Measurements from ENCODE around the gene BST1. TPM values are rescaled to one million over a fixed set of nuclear protein-coding genes. Genes with fewer than 3 reads are reported as not detected.

Gene BST1
- total and polyA plus RNA-seq, 2 experiments from 2014 or later, result 0.99 to 1.8 TPM

DNA sequence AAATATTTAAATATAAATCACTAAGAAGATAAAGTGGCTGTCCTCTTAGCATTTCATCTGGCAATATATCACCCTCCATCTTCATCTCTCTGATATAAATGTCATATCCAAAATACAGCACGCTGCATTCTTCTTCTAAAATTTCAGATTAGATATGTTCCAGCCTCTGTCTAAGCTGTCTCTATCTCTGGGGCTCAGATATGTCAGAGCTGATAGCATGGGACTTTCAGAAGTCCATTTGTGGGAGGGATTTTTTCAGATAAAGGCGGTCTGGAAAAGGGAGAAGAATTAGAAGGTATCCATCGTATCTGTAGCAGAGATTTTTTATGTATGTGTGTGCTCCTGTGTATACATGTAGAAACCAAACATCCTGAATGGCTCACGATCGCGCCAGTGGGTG lies 50.2 kb downstream of the BST1 start:
- no peaks in the 10 kb centered on the region for H4K20me1 ChIP-seq (replicated peaks; ENCODE audit: insufficient read depth)
- no peak overlapping the region for H2AFZ ChIP-seq
- H3K27ac ChIP-seq (ENCODE audit: low read depth), result no peak overlapping the region
- H3K27me3 ChIP-seq (ENCODE audit: insufficient read depth), result no peaks in the 10 kb centered on the region
- peaks cover 1% of the 10 kb centered on the region for H3K27me3 Mint-ChIP-seq (ENCODE audit: insufficient read depth, low read depth, poor library complexity)
- H3K79me2 ChIP-seq (replicated peaks; ENCODE audit: insufficient read depth), result no peaks in the 10 kb centered on the region
- no peaks in the 10 kb centered on the region for H3K36me3 ChIP-seq (ENCODE audit: insufficient read depth)
- no peaks in the 10 kb centered on the region for H3F3A ChIP-seq (replicated peaks; ENCODE audit: low read depth)
- no peak for DNase-seq (ENCODE audit: low spot score)
- no peak overlapping the region for H3K4me3 Mint-ChIP-seq
- H3K27ac Mint-ChIP-seq, result no peak overlapping the region
- H3K9me3 Mint-ChIP-seq, result no peaks in the 10 kb centered on the region
- TF ChIP-seq, protein P1, sequence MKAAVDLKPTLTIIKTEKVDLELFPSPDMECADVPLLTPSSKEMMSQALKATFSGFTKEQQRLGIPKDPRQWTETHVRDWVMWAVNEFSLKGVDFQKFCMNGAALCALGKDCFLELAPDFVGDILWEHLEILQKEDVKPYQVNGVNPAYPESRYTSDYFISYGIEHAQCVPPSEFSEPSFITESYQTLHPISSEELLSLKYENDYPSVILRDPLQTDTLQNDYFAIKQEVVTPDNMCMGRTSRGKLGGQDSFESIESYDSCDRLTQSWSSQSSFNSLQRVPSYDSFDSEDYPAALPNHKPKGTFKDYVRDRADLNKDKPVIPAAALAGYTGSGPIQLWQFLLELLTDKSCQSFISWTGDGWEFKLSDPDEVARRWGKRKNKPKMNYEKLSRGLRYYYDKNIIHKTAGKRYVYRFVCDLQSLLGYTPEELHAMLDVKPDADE (IDR thresholded peaks at IDR 0.05), result no peak
- no peak for TF ChIP-seq NANOG (IDR thresholded peaks at IDR 0.05; ENCODE audit: borderline replicate concordance)
- no peak for TF ChIP-seq EZH2phosphoT487 (IDR thresholded peaks at IDR 0.05; ENCODE audit: unreplicated experiment)
- no peak for TF ChIP-seq CREB1 (CRISPR knock-in tag; IDR thresholded peaks at IDR 0.05; ENCODE audit: low read depth)
- TF ChIP-seq, protein P2, sequence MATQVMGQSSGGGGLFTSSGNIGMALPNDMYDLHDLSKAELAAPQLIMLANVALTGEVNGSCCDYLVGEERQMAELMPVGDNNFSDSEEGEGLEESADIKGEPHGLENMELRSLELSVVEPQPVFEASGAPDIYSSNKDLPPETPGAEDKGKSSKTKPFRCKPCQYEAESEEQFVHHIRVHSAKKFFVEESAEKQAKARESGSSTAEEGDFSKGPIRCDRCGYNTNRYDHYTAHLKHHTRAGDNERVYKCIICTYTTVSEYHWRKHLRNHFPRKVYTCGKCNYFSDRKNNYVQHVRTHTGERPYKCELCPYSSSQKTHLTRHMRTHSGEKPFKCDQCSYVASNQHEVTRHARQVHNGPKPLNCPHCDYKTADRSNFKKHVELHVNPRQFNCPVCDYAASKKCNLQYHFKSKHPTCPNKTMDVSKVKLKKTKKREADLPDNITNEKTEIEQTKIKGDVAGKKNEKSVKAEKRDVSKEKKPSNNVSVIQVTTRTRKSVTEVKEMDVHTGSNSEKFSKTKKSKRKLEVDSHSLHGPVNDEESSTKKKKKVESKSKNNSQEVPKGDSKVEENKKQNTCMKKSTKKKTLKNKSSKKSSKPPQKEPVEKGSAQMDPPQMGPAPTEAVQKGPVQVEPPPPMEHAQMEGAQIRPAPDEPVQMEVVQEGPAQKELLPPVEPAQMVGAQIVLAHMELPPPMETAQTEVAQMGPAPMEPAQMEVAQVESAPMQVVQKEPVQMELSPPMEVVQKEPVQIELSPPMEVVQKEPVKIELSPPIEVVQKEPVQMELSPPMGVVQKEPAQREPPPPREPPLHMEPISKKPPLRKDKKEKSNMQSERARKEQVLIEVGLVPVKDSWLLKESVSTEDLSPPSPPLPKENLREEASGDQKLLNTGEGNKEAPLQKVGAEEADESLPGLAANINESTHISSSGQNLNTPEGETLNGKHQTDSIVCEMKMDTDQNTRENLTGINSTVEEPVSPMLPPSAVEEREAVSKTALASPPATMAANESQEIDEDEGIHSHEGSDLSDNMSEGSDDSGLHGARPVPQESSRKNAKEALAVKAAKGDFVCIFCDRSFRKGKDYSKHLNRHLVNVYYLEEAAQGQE (IDR thresholded peaks at IDR 0.05; ENCODE audit: unreplicated experiment), result no peak
- TF ChIP-seq EZH2 (IDR thresholded peaks at IDR 0.05; ENCODE audit: low read depth, unreplicated experiment), result no peak
- TF ChIP-seq POLR2AphosphoS5 (IDR thresholded peaks at IDR 0.05; ENCODE audit: low read depth), result no peak
- TF ChIP-seq, protein P3, sequence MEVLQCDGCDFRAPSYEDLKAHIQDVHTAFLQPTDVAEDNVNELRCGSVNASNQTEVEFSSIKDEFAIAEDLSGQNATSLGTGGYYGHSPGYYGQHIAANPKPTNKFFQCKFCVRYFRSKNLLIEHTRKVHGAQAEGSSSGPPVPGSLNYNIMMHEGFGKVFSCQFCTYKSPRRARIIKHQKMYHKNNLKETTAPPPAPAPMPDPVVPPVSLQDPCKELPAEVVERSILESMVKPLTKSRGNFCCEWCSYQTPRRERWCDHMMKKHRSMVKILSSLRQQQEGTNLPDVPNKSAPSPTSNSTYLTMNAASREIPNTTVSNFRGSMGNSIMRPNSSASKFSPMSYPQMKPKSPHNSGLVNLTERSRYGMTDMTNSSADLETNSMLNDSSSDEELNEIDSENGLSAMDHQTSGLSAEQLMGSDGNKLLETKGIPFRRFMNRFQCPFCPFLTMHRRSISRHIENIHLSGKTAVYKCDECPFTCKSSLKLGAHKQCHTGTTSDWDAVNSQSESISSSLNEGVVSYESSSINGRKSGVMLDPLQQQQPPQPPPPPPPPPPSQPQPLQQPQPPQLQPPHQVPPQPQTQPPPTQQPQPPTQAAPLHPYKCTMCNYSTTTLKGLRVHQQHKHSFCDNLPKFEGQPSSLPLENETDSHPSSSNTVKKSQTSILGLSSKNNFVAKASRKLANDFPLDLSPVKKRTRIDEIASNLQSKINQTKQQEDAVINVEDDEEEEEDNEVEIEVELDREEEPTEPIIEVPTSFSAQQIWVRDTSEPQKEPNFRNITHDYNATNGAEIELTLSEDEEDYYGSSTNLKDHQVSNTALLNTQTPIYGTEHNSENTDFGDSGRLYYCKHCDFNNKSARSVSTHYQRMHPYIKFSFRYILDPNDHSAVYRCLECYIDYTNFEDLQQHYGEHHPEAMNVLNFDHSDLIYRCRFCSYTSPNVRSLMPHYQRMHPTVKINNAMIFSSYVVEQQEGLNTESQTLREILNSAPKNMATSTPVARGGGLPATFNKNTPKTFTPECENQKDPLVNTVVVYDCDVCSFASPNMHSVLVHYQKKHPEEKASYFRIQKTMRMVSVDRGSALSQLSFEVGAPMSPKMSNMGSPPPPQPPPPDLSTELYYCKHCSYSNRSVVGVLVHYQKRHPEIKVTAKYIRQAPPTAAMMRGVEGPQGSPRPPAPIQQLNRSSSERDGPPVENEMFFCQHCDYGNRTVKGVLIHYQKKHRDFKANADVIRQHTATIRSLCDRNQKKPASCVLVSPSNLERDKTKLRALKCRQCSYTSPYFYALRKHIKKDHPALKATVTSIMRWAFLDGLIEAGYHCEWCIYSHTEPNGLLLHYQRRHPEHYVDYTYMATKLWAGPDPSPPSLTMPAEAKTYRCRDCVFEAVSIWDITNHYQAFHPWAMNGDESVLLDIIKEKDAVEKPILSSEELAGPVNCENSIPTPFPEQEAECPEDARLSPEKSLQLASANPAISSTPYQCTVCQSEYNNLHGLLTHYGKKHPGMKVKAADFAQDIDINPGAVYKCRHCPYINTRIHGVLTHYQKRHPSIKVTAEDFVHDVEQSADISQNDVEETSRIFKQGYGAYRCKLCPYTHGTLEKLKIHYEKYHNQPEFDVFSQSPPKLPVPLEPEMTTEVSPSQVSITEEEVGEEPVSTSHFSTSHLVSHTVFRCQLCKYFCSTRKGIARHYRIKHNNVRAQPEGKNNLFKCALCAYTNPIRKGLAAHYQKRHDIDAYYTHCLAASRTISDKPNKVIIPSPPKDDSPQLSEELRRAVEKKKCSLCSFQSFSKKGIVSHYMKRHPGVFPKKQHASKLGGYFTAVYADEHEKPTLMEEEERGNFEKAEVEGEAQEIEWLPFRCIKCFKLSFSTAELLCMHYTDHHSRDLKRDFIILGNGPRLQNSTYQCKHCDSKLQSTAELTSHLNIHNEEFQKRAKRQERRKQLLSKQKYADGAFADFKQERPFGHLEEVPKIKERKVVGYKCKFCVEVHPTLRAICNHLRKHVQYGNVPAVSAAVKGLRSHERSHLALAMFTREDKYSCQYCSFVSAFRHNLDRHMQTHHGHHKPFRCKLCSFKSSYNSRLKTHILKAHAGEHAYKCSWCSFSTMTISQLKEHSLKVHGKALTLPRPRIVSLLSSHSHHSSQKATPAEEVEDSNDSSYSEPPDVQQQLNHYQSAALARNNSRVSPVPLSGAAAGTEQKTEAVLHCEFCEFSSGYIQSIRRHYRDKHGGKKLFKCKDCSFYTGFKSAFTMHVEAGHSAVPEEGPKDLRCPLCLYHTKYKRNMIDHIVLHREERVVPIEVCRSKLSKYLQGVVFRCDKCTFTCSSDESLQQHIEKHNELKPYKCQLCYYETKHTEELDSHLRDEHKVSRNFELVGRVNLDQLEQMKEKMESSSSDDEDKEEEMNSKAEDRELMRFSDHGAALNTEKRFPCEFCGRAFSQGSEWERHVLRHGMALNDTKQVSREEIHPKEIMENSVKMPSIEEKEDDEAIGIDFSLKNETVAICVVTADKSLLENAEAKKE (CRISPR knock-in tag; IDR thresholded peaks at IDR 0.05), result no peak
- no peak for TF ChIP-seq STAT1 (IDR thresholded peaks at IDR 0.05; ENCODE audit: unreplicated experiment)
- TF ChIP-seq ZNF331 (CRISPR knock-in tag; IDR thresholded peaks at IDR 0.05; ENCODE audit: low read depth), result no peak
- TF ChIP-seq, protein P4, sequence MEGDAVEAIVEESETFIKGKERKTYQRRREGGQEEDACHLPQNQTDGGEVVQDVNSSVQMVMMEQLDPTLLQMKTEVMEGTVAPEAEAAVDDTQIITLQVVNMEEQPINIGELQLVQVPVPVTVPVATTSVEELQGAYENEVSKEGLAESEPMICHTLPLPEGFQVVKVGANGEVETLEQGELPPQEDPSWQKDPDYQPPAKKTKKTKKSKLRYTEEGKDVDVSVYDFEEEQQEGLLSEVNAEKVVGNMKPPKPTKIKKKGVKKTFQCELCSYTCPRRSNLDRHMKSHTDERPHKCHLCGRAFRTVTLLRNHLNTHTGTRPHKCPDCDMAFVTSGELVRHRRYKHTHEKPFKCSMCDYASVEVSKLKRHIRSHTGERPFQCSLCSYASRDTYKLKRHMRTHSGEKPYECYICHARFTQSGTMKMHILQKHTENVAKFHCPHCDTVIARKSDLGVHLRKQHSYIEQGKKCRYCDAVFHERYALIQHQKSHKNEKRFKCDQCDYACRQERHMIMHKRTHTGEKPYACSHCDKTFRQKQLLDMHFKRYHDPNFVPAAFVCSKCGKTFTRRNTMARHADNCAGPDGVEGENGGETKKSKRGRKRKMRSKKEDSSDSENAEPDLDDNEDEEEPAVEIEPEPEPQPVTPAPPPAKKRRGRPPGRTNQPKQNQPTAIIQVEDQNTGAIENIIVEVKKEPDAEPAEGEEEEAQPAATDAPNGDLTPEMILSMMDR (conservative IDR thresholded peaks at IDR 0.05; ENCODE audit: low read depth in 2 of 2), result no peak
- no peak for TF ChIP-seq JUNB (IDR thresholded peaks at IDR 0.05; ENCODE audit: unreplicated experiment)
- no peak for TF ChIP-seq ZNF114 (CRISPR knock-in tag; IDR thresholded peaks at IDR 0.05)
- no peaks in the 10 kb centered on the region for H3K4me1 ChIP-seq (ENCODE audit: insufficient read depth)
- no peak overlapping the region for H3K4me3 ChIP-seq
- no peaks in the 10 kb centered on the region for H3K4me1 Mint-ChIP-seq
- H3K9me2 ChIP-seq (ENCODE audit: insufficient read depth), result no peaks in the 10 kb centered on the region; the same call in 1 of the 2 replicates
- no peaks in the 10 kb centered on the region for H3K36me3 Mint-ChIP-seq (ENCODE audit: low read depth)
- no peak for ATAC-seq
- no peak overlapping the region for H3K4me2 ChIP-seq

All from GM23338 (cell line).